HL-60/S4 treated with retinoic acid at 250 ng/mL for 4 days and 3 days (cell line): ENCODE data around the gene TOM1L2.
"Not testable (repeated sequence)": the region's sequence is repeated elsewhere in the genome, so short reads cannot be mapped to it uniquely, and the experiment has no call there.

Source experiments
- in situ Hi-C: fragments of 300-500 bp; cut with MboI; formaldehyde crosslinking; loops from 2 replicates; pipeline ENCODE4 v1.7.0; 2022; ENCODE audit warnings: low sequenced_read_pairs

Gene TOM1L2

GRCh38 chr17:17926036-17926435, 46.2 kb downstream of the TOM1L2 start:
- in situ Hi-C loops: no loop called here

- in situ Hi-C loops: no loop called here
Observed at GRCh38 chr17:17924857-17925250, 47.3 kb downstream of the TOM1L2 start.

GRCh38 chr17:17924131-17924856, 47.9 kb downstream of the TOM1L2 start:
- in situ Hi-C loops: no loop called here

GRCh38 chr17:17922070-17922614, 50.1 kb downstream of the TOM1L2 start:
- in situ Hi-C loops: no loop called here

DNA sequence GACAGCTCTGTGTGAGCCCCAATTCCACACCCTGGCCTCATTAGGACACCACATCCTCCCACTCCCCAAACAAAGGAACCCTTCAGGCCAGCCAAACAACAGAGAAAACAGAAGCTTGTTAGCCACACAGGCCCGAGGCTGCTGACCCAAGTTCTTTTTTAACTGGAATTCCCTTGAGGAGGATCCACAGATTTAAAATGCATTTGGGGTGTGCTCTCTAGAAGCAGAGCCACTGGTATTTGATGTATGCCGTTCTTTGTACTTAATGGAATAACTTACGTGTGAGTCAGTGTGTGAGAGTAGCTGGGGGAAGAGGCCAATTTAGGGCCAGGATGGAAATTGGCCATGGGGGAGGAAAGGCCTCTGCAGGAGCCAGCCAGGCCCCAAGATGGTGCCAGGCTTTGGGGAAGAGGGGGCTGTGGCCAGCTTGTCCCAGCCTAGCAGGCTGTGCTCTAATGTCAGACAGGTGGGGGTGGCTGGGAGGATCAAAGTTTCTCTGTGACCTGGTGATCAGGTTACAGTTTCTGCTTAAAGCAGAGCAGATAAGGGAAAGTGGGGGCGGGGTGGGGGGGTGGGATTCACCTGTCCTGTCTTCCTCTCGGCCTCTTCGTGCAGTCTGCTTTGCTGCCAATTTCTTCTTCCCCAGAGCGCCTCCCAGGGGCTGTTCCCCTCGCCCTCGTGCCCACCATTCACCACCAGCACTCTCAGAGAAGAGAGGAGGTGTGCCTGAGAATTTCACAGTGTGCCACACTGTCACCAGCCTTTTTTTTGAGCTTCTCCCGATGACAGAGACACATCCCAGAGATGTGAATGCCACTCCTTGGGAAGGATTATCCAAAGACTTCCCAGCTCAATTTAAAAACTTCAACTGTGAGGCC, 50.8 kb downstream of the TOM1L2 start:
- in situ Hi-C loops: no loop called here

- in situ Hi-C loops: no loop called here
Observed at GRCh38 chr17:17919169-17920107, 52.8 kb downstream of the TOM1L2 start.

GRCh38 chr17:17917394-17917793, 54.8 kb downstream of the TOM1L2 start:
- in situ Hi-C loops: no loop called here

- in situ Hi-C loops: no loop called here
Observed at GRCh38 chr17:17915183-17915582, 57.0 kb downstream of the TOM1L2 start.

GRCh38 chr17:17913695-17914332, 58.4 kb downstream of the TOM1L2 start:
- in situ Hi-C loops: no loop called here

GRCh38 chr17:17912336-17912735, 59.9 kb downstream of the TOM1L2 start:
- in situ Hi-C loops: not testable (repeated sequence)

GRCh38 chr17:17911001-17911613, 61.1 kb downstream of the TOM1L2 start:
- in situ Hi-C loops: no loop called here

GRCh38 chr17:17910060-17910459, 62.1 kb downstream of the TOM1L2 start:
- in situ Hi-C loops: no loop called here

DNA sequence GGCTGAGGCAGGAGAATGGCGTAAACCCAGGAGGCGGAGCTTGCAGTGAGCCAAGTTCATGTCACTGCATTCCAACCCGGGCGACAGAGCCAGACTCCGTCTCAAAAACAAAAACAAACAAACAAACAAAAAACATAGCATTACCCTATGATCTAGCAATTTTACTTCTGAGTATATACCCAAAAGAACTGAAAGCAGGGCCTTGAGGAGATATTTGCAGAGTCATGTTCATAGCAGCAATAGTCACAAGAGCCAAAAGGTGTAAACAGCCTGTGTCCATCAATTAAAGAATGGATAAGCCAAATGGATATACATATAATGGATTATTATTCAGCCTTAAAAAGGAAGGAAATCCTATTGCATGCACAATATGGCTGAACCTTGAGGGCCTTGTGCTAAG, 63.1 kb downstream of the TOM1L2 start:
- in situ Hi-C loops: no loop called here

- in situ Hi-C loops: no loop called here
Observed at GRCh38 chr17:17907469-17907868, 64.7 kb downstream of the TOM1L2 start.

DNA sequence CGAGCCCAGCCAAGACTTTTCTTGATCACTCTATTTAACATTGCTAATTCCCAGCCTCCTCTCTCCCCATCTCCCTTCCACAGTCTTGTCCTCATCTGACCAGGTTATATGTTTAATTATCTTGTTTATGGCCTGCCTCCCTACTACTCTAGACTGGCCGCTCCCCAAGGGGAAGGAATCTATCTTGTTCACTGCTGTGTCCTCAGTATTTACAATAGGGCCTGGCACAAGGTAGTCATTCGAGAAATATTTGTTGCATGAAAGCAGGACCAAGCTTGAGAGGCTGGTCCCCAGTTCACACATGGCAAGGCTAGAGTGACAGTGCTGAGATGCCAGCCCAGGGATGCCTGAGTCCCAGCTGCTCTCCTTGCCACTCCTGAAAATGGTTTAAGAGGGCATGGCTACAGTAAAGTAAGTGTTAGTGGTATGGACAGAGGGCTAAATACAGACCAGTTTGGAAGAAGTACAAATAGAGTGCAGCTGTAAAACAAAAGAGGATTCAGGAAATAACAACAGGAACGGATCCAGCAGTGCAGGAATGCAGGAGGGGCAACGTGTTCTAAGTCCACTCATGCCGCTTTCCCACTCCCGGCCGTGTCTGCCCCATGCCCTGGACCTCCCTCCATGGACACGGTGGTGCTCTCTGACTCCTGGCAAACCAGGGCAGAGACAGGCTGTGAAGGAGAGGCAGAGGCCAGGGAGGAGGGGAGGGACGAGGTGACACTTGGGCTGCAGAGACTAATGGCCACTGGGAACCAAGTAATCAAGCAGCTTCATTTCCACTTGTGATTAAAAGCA, 65.6 kb downstream of the TOM1L2 start:
- in situ Hi-C loops: no loop called here

DNA sequence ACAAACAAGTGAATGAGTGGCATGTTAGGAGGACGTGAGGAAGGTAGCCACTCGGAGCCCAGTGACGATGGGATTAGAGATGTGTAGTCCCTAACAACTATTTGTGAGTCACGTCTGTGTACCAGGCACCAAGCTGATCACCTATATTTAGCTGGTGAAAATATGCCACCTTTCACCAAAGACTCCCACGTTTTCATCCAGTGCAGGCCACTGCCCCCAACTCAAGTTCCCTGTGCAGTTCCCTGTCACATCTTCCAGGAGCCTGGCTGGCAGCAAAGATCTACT, 67.2 kb downstream of the TOM1L2 start:
- in situ Hi-C loops: no loop called here

DNA sequence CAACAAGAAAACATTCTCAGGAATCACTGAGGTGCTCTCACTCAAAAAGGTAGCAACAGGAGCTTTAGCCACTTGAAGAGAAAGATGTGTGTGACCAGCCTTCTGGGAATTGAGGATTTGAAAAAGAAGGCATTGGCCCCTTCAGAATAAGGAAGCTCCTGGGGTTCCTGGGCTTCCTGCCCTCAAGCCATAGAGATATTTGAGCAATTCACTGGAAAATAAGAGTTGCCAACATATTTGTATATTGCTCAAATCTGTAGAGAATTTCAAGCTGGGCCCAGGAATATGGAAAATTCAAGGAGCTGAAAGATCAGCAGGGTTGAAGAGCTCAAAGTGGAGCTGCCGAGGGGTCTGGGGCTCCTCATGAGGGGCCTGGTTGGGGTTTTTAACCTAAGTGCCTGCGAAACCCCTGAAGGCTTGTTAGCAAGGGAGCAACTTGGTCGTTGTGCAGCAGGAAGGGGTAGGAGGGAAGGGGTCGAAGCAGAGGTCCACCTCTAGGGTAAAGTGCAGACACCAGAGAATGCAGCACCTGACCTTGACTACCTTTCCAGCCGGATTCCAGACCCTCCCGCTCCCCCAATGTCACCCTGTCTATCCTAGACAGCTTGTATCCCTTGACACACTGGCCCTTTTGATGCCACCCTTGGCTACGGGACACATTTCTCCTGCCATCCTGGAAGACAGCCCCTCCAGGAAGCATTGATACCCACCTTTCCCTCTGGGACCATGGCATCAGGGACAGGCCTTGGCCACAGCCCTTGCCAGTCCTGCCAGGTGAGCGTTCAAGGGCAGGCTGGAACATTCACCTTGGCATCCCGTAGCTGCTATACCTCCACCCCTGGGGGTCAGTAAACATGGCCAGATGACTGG, 67.8 kb downstream of the TOM1L2 start:
- in situ Hi-C loops: no loop called here

DNA sequence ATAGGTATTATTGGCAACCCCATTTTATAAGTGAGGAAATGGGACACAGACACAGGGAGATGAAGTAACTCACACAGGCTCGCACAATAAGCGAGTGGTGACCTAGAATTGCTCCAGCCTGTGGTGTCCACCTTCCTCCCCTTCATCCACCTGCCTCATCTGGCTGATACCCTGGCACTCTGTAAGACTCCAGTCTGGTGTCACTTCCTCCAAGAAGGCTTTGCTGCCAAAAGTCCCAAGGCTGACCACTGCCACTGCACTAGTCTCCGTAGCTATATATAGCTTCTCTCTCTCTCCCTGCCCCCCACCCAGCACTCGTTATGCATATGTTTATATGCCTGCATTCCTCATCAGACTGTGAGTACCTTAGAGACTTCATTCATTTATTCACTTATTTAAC, 69.3 kb downstream of the TOM1L2 start:
- in situ Hi-C loops: no loop called here
